Stimulated activated CD8-positive, alpha-beta memory T cell treated with anti-CD3 and anti-CD28 coated beads, Interleukin-15, amount 100 ng/mL, for 4 hours (primary cell): ENCODE results near the gene PTH2R.
"Not testable (repeated sequence)": the region's sequence is repeated elsewhere in the genome, so short reads cannot be mapped to it uniquely, and the experiment has no call there.

Experiments
- DNase-seq, 2 donors: peaks; one replicate each; pipeline ENCODE4 v3.0.0-alpha.2; 2020; ENCODE audit warnings: low read depth in 2 of 2

Gene PTH2R

GRCh38 chr2:208485390-208485789, 78.8 kb downstream of the PTH2R start:
- no peak for DNase-seq

GRCh38 chr2:208488686-208489564, 82.3 kb downstream of the PTH2R start:
- no peak for DNase-seq

DNA sequence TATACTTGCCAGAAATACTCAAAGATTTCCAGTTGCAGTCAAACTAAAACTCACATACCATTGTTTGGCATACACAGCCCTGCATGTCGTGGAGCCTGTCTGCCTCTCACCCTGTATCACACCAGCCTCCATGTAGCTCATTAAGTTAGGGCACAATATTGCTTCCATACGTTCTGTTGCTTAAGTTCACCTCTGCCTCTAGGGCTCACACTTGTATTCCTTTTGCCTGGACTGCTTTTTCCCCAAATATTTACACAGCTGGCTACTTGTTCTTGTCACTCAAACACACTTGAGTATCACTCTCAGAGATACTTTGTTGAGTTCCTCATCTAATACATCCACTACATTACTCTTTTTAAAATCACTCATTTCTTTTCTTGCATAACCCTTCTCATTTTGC, 83.1 kb downstream of the PTH2R start:
- no peak for DNase-seq

- no peak for DNase-seq
Measured at GRCh38 chr2:208490492-208490891, 83.9 kb downstream of the PTH2R start.

- no peak for DNase-seq
Measured at GRCh38 chr2:208491641-208492040, 85.0 kb downstream of the PTH2R start.

DNA sequence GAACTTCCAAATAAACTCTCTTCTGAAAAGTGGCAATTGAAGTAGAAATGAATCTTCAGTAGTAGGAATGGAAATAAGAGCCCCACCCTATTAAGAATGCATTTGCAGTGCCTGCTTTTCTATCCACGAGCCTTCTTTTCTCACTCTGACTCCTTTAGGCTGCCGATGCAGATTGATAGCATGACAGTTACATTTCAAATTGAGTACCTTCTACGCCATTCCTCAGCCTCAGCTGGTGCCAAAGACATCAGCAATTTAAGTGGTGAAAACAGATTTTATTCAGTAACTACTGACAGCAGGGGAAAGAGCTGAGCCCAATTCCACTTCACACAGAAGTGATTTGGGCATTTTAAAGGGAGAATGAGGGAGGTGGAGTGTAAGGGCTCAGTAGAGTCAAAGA, 85.5 kb downstream of the PTH2R start:
- DNase-seq = no peak

- no peak for DNase-seq
Measured at GRCh38 chr2:208493186-208493585, 86.6 kb downstream of the PTH2R start.

DNA sequence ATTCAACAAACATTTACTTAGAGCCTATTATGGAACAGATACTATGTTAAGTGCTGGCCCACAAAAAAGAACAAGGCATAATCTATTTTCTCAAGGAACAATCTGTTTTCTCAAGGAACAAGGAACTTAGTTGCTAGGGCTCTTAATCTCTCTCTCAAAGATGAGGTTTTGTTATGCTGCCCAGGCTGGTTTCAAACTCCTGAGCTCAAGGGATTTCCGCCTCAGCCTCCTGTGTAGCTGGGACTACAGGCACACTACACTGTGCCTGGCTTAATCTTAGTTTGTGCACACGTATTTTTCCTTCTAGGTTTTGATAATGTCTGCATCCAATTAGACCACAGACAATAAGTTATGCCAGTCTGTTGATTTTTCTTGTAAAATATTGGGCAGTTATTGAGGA, 89.5 kb downstream of the PTH2R start:
- no peak for DNase-seq

GRCh38 chr2:208501206-208501605, 94.6 kb downstream of the PTH2R start:
- DNase-seq = no peak

- DNase-seq = no peak
Measured at GRCh38 chr2:208502288-208502687, 95.7 kb downstream of the PTH2R start.

GRCh38 chr2:208505365-208505764, 98.8 kb downstream of the PTH2R start:
- DNase-seq = not testable (repeated sequence)

DNA sequence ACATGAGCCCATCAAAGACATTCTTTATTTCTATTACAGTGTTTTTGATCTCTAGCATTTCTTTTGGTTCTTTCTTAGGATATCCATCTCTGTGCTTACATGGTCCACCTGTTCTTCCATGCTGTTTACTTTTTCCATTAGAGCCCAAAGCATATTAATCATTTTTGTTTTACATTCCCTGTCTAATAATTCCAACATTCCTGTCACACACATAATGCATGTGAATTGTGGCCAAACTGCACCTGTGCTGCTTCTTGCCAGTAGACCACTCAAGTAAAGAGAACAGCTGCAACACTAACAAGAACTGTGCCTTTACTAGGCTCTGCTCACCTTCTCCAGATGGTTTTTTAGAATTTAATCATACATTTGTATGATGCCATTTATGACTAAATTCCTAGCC, 103.0 kb downstream of the PTH2R start:
- DNase-seq = no peak

DNA sequence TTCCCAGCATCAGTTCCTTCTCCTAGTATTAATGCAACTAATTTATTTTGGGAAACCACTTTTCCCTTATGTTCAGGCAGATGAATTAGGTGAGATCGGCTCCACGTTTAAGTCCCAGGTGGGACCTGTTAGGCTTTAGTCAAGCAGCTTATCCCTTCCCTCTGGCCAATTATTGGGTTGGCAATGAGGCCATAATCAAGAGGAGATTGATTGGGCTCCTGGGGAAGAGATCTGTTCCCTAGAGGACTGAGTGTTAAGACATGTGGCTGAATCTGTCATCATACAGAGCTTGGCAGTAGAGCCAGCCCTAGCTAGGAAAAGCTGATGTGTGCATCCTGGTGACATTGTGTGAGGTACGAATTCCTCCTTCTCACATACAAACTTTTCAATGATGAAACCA, 104.4 kb downstream of the PTH2R start:
- DNase-seq = no peak

GRCh38 chr2:208511573-208511972, 105.0 kb downstream of the PTH2R start:
- DNase-seq = no peak

GRCh38 chr2:208515099-208515498, 108.5 kb downstream of the PTH2R start:
- no peak for DNase-seq

- DNase-seq = not testable (repeated sequence)
Measured at GRCh38 chr2:208523069-208523468, 116.5 kb downstream of the PTH2R start.

DNA sequence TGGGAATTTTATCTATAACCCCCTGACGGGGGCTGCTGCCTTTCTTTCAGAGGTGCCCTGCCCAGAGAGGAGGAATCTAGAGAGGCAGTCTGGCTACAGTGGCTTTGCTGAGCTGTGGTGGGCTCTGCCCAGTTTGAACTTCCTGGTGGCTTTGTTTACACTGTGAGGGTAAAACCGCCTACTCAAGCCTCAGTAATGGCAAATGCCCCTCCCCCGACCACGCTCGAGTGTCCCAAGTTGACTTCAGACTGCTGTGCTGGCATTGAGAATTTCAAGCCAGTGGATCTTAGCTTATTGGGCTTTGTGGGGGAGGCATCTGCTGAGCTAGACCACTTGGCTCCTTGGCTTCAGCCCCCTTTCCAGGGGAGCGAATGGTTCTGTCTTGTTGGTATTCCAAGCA, 118.6 kb downstream of the PTH2R start:
- not testable (repeated sequence) for DNase-seq

- no peak for DNase-seq
Measured at GRCh38 chr2:208529796-208530195, 123.2 kb downstream of the PTH2R start.

- no peak for DNase-seq
Measured at GRCh38 chr2:208531361-208531760, 124.8 kb downstream of the PTH2R start.

GRCh38 chr2:208535578-208535977, 129.0 kb downstream of the PTH2R start:
- not testable (repeated sequence) for DNase-seq

DNA sequence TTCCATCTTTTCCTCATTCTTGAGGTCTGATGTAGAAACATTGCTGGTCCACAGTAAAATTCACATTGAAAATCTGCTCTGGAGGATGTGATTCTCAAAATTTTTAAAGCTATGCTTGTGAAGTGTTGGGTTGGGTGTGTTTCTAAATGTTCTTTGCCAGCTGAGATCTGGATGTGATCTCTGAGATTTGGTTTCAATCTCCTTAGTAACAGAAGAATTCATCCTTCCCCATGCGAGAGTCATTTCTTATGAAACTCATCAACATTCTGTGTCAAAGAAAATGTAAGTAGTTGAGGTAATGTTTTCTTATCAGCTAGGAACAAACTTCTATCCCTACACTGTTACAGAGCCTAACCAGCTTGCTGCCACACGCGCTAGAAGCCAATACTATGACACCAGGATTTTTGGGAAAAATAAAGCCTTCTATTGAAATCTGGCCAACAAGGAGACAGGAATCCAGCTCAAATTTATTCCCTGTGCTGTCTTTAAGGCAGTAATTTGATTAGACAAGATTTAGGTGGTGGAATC, 134.9 kb downstream of the PTH2R start:
- DNase-seq = no peak

- DNase-seq = no peak
Measured at GRCh38 chr2:208541989-208542464, 135.4 kb downstream of the PTH2R start.

DNA sequence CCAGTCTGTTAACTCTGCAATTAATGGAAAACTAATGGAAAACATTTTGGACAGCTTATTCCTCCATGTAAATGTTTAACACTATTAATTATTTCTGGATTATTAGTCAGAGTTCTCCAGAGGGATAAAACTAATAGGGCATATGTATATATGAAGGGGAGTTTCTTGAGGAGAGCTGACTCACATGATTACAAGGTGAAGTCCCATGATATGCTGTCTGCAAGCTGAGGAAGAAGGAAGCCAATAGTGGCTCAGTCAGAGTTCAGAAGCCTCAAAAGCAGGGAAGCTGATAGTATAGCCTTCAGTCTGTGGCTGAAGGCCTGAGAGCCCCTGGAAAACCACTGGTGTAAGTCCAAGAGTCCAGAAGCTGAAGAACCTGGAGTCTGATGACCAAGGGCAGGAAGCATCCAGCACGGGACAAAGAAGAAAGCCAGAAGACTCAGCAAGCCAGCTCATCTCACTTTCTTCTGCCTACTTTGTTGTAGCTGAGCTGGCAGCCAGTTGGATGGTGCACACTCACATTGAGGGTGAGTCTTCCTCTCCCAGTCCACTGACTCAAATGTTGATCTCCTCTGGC, 136.0 kb downstream of the PTH2R start:
- DNase-seq = no peak
